SU-DHL-6 (cell line): Measurements from ENCODE around the gene CPNE1.
A peak's percentile ranks its signal among the peaks of the same experiment; 100 is the strongest.

Source experiments
- EZH2phosphoT487 ChIP-seq: fragments of 200-600 bp; sonication (generic), shearing (Covaris generic); conservative IDR thresholded peaks from 2 replicates; pipeline ENCODE4 v1.6.1; 2018; ENCODE audit warnings: mild to moderate bottlenecking, antibody characterized with exemption, low read length, moderate library complexity, mixed read lengths
- TF ChIP-seq, protein P1 (sequence below): fragments of 200-600 bp; sonication (generic); IDR thresholded peaks from one replicate; pipeline ENCODE4 v1.5.1; 2017; ENCODE audit warnings: antibody characterized with exemption, mild to moderate bottlenecking, low read length, moderate library complexity; ENCODE audit not compliant: insufficient read depth, poor library complexity, severe bottlenecking

GRCh38 chr20:35604449-35604747 lies 60.3 kb downstream of the CPNE1 start:
- TF ChIP-seq, protein P1, sequence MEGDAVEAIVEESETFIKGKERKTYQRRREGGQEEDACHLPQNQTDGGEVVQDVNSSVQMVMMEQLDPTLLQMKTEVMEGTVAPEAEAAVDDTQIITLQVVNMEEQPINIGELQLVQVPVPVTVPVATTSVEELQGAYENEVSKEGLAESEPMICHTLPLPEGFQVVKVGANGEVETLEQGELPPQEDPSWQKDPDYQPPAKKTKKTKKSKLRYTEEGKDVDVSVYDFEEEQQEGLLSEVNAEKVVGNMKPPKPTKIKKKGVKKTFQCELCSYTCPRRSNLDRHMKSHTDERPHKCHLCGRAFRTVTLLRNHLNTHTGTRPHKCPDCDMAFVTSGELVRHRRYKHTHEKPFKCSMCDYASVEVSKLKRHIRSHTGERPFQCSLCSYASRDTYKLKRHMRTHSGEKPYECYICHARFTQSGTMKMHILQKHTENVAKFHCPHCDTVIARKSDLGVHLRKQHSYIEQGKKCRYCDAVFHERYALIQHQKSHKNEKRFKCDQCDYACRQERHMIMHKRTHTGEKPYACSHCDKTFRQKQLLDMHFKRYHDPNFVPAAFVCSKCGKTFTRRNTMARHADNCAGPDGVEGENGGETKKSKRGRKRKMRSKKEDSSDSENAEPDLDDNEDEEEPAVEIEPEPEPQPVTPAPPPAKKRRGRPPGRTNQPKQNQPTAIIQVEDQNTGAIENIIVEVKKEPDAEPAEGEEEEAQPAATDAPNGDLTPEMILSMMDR, result peak; percentile 66
- no peak for TF ChIP-seq EZH2phosphoT487
